ENCODE measurements around the gene CLDN11.

The CLDN11 gene

GRCh38 chr3:170473358-170473757 lies 54.7 kb downstream of the CLDN11 start:
- DNase-seq: no peak

- DNase-seq: no peak
These were observed 56.5 kb downstream of the CLDN11 start for GRCh38 chr3:170475092-170475685.

GRCh38 chr3:170476291-170476690 lies 57.6 kb downstream of the CLDN11 start:
- DNase-seq: no peak

- DNase-seq: no peak
These were observed 58.7 kb downstream of the CLDN11 start for GRCh38 chr3:170477395-170477794.

GRCh38 chr3:170480111-170480510 lies 61.4 kb downstream of the CLDN11 start:
- no peak for DNase-seq

GRCh38 chr3:170482199-170482598 lies 63.5 kb downstream of the CLDN11 start:
- DNase-seq: no peak

- DNase-seq: no peak
These were observed 65.0 kb downstream of the CLDN11 start for GRCh38 chr3:170483485-170484262.
